ENCODE measurements around the gene TAL2.

TAL2 gene

GRCh38 chr9:105711867-105712266, 49.6 kb downstream of the TAL2 start:
- no peak for DNase-seq

DNA sequence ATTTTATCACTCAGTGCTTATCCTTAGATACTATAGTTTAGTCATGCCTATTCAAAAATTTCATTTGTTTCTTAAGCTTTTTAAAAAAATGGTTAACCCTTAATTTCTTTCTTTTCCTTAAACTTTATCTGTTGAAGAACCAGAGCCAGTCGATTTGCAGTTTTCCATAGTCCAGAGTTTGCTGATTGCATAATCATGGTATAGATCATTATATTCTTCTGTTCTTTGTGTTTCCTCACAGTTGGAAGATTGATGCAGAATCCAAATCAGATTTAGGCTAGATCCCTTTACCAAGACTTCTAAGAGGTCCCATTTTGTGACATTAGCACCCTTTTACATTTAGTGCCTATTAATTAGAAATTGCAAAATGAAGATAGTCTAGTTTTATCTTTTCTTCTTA, 50.0 kb downstream of the TAL2 start:
- no peak for DNase-seq

Measured in activated CD8-positive, alpha-beta memory T cell treated with anti-CD3 and anti-CD28 coated beads, Interleukin-2, amount 50 U/mL, for 4 hours (primary cell).